Liver (tissue), 9 donors: ENCODE measurements around the gene ZNF557. TPM values are rescaled to one million over a fixed set of nuclear protein-coding genes. Genes with fewer than 3 reads are reported as not detected.

Experiments
- DNase-seq: peaks from one replicate; pipeline ENCODE4 v3.0.0-alpha.2; 2017; ENCODE audit warnings: low spot score
- H3K27ac ChIP-seq, 2 donors: one replicate each; pipeline ENCODE4 v1.7.0; 2013; ENCODE audit warnings: inconsistent platforms in 2 of 2, low read length in 2 of 2, control low read depth in 1 of 2, low read depth in 1 of 2, mild to moderate bottlenecking in 1 of 2
- H3K27me3 ChIP-seq, 4 donors: one replicate each; pipeline versions ENCODE4 v1.6.1 to v1.7.0; 2013; ENCODE audit warnings: low read length in 3 of 4, inconsistent platforms in 1 of 4, mild to moderate bottlenecking in 1 of 4, moderate library complexity in 1 of 4; ENCODE audit not compliant: control insufficient read depth in 4 of 4, insufficient read depth in 4 of 4
- H3K36me3 ChIP-seq, 4 donors: one replicate each; pipeline versions ENCODE4 v1.6.1 to v1.7.0; 2013; ENCODE audit warnings: low read length in 3 of 4, mild to moderate bottlenecking in 3 of 4, low read depth in 1 of 4, moderate library complexity in 1 of 4; ENCODE audit not compliant: control insufficient read depth in 4 of 4, insufficient read depth in 3 of 4
- H3K4me1 ChIP-seq, 4 donors: one replicate each; pipeline versions ENCODE4 v1.6.1 to v1.7.0; 2013; ENCODE audit warnings: low read length in 3 of 4, mild to moderate bottlenecking in 3 of 4, moderate library complexity in 1 of 4; ENCODE audit not compliant: control insufficient read depth in 4 of 4, insufficient read depth in 4 of 4
- H3K4me3 ChIP-seq, 3 donors: one replicate each; pipeline versions ENCODE4 v1.6.1 to v1.7.0; 2013; ENCODE audit warnings: low read length in 3 of 3, control low read depth in 1 of 3, low read depth in 1 of 3, mild to moderate bottlenecking in 1 of 3
- H3K9ac ChIP-seq, 2 donors: one replicate each; pipeline ENCODE4 v1.7.0; 2013; ENCODE audit warnings: low read length in 2 of 2, mild to moderate bottlenecking in 2 of 2, moderate library complexity in 2 of 2, control low read depth in 1 of 2, low read depth in 1 of 2
- H3K9me3 ChIP-seq, 4 donors: one replicate each; pipeline versions ENCODE4 v1.6.1 to v1.7.0; 2013; ENCODE audit warnings: low read length in 3 of 4; ENCODE audit not compliant: control insufficient read depth in 4 of 4
- EGR1 ChIP-seq, 2 donors: IDR thresholded peaks; 2 replicates each; pipeline ENCODE4 v1.6.1; 2016 to 2018; ENCODE audit warnings: antibody characterized with exemption in 2 of 2, low read depth in 2 of 2
- FOXA2 ChIP-seq: IDR thresholded peaks from 2 replicates; pipeline ENCODE4 v1.6.1; 2016; ENCODE audit warnings: antibody characterized with exemption
- GABPA ChIP-seq, 2 donors: IDR thresholded peaks in 1 of 2; conservative IDR thresholded peaks in 1 of 2; 2 replicates each; pipeline ENCODE4 v1.6.1; 2016; ENCODE audit warnings: antibody characterized with exemption in 2 of 2, mild to moderate bottlenecking in 1 of 2, moderate library complexity in 1 of 2
- JUND ChIP-seq, 2 donors: IDR thresholded peaks; 2 replicates each; pipeline ENCODE4 v1.6.1; 2016; ENCODE audit warnings: antibody characterized with exemption in 2 of 2
- MAX ChIP-seq: IDR thresholded peaks from 2 replicates; pipeline ENCODE4 v1.6.1; 2016; ENCODE audit warnings: antibody characterized with exemption
- NR2F2 ChIP-seq: IDR thresholded peaks from 2 replicates; pipeline ENCODE4 v1.6.1; 2016; ENCODE audit warnings: antibody characterized with exemption
- RAD21 ChIP-seq, 2 donors: IDR thresholded peaks; 2 replicates each; pipeline ENCODE4 v1.6.1; 2016; ENCODE audit warnings: antibody characterized with exemption in 2 of 2, mild to moderate bottlenecking in 2 of 2
- TAF1 ChIP-seq: conservative IDR thresholded peaks from 2 replicates; pipeline ENCODE4 v1.6.1; 2016; ENCODE audit warnings: antibody characterized with exemption, mild to moderate bottlenecking
- ZBTB33 ChIP-seq: IDR thresholded peaks from 2 replicates; pipeline ENCODE4 v1.6.1; 2016; ENCODE audit warnings: antibody characterized with exemption
- WGBS: extraction: QIAGEN DNeasy Blood & Tissue Kit; methylation state at CpG from one replicate; pipeline ENCODE4 v1.1.7; 2013; 5-methylcytosine and 5-hydroxymethylcytosine counted together
- polyA plus RNA-seq, 2 donors: library from polyadenylated mRNA; stranded (reverse) in 1 of 2; unstranded in 1 of 2; fragments of 200-250 nt in 1 of 2; fragments of >200 nt in 1 of 2; fragmentation: Nextera tagmentation in 1 of 2; extraction: Ambion mirVana in 1 of 2; gene quantifications; one replicate each; pipeline versions ENCODE4 v1.2.1 to v1.2.3, GENCODE V29; 2013 to 2015
- total RNA-seq, 2 donors: library from RNA; depleted of rRNA; stranded (reverse); fragments of >200 nt; gene quantifications; one replicate each; pipeline ENCODE4 v1.2.3, GENCODE V29; 2014
- TF ChIP-seq, protein P1 (sequence below): IDR thresholded peaks from 2 replicates; pipeline ENCODE4 v1.6.1; 2016; ENCODE audit warnings: antibody characterized with exemption
- TF ChIP-seq, protein P2 (sequence below): fragments of 150-350 bp; IDR thresholded peaks from 2 replicates; pipeline ENCODE4 v1.5.1; 2017; ENCODE audit warnings: improper control_type of control experiment, low read depth, low read length; ENCODE audit not compliant: missing input control
- donor health status: healthy.
- donor health status: healthy.
- donor health status: healthy.
- donor health status: healthy.
- donor health status: healthy.

Gene ZNF557
- total and polyA plus RNA-seq, 4 donors = 1.4 to 6.0 (median 3.8) TPM

DNA sequence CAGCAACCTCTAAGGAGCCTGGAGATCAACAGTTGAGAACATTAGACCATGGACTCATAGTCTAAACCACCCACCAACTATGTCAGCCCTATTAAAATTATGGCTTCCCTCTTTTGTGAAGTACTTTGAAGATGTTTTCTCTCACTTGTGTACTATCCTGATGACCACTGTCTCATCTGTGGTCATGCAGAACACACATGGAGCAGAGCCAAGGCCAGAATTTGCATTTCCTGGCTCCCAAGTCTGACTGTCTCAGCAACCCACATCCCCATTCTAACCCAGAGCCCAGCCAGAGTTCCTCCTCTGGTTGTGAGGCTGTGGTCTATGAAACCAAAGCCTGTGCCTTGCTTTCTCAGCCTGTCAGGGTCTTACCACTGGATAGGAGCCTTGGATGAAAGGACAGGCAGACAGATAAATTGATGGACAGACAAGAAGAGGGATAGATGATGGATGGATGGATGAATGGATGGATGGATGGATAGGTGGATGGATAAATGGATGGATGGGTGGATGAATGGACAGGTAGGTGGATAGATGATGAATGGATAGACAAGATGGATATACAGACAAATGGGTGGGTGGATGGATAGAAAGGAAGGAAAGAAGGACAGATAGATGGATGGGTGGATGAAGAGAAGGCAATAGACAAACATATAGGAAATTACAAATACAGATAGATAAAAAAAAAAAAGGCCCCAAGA, 35.4 kb downstream of the ZNF557 start (continued):
- TF ChIP-seq EGR1 (IDR thresholded peaks at IDR 0.05; ENCODE audit: low read depth in 2 of 2) = no peak

- Histone ChIP-seq H3K36me3 (no peaks in the 10 kb centered on the region), H3K27me3 (no peaks in the 10 kb centered on the region), H3K9ac (no peak overlapping the region), H3K4me3 (no peak overlapping the region), H3K4me1 (no peaks in the 10 kb centered on the region), H3K9me3 (no peaks in the 10 kb centered on the region), H3K27ac (no peak overlapping the region)
- TF ChIP-seq GABPA (IDR thresholded peaks at IDR 0.05 in 1 of 2, conservative IDR thresholded peaks at IDR 0.05 in 1 of 2) = no peak
- no peak for TF ChIP-seq RAD21 (IDR thresholded peaks at IDR 0.05)
- TF ChIP-seq TAF1 = no peak
- TF ChIP-seq, protein P1, sequence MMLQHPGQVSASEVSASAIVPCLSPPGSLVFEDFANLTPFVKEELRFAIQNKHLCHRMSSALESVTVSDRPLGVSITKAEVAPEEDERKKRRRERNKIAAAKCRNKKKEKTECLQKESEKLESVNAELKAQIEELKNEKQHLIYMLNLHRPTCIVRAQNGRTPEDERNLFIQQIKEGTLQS = no peak
- no peak for TF ChIP-seq EGR1 (IDR thresholded peaks at IDR 0.05; ENCODE audit: low read depth in 2 of 2)
- 92% methylated on average over 10 of the region's 10 CpGs for WGBS
- DNase-seq = no peak
Measured at GRCh38 chr19:7106711-7107657, 37.5 kb downstream of the ZNF557 start.

DNA sequence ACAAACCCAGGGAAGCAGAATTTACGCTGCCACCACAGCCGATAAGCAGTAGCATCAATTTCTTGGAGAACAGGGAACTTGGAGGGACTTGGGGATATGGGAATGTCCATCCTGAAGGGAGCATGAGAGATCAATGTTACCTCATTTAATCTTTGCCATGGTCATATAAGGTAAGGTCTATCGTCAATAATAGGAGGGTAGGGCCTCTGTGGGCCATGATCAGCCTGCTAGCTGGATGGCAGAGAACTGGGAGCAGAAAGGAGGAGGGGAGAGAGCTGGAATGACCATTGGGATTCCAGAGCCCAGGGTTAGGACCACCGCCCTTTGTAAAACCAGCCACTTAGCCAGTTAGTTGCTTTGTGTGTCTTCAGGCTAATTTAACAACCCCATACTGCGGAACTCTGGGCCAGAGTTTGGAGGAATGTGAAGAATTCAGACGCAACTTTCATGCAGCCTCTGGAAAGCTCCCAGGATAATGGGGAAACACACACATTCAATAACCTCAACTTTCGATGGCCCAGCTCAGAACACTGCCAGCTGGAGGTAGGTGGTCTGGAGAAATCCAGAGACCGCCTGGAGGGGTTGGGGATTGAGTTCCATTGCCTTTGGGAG, 40.3 kb downstream of the ZNF557 start:
- 68% methylated on average over 8 of the region's 8 CpGs for WGBS
- Histone ChIP-seq H3K27me3 (no peaks in the 10 kb centered on the region), H3K4me1 (no peaks in the 10 kb centered on the region), H3K9ac (no peak overlapping the region), H3K9me3 (no peaks in the 10 kb centered on the region), H3K36me3 (peaks cover 0 to 3% (median 0%) of the 10 kb centered on the region in 4 donors), H3K4me3 (no peak overlapping the region), H3K27ac (no peak overlapping the region)
- no peak for DNase-seq
- TF ChIP-seq, protein P2, sequence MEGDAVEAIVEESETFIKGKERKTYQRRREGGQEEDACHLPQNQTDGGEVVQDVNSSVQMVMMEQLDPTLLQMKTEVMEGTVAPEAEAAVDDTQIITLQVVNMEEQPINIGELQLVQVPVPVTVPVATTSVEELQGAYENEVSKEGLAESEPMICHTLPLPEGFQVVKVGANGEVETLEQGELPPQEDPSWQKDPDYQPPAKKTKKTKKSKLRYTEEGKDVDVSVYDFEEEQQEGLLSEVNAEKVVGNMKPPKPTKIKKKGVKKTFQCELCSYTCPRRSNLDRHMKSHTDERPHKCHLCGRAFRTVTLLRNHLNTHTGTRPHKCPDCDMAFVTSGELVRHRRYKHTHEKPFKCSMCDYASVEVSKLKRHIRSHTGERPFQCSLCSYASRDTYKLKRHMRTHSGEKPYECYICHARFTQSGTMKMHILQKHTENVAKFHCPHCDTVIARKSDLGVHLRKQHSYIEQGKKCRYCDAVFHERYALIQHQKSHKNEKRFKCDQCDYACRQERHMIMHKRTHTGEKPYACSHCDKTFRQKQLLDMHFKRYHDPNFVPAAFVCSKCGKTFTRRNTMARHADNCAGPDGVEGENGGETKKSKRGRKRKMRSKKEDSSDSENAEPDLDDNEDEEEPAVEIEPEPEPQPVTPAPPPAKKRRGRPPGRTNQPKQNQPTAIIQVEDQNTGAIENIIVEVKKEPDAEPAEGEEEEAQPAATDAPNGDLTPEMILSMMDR = no peak
- TF ChIP-seq NR2F2 = peak; percentile 12

- Histone ChIP-seq H3K4me1 (no peaks in the 10 kb centered on the region), H3K27ac (no peak overlapping the region), H3K36me3 (peaks cover 3 to 23% (median 18%) of the 10 kb centered on the region in 4 donors), H3K9me3 (no peaks in the 10 kb centered on the region), H3K4me3 (no peak overlapping the region), H3K9ac (no peak overlapping the region), H3K27me3 (no peaks in the 10 kb centered on the region)
- 89% methylated on average over 4 of the region's 4 CpGs for WGBS
- DNase-seq = no peak
- TF ChIP-seq NR2F2 (no peak), RAD21 (IDR thresholded peaks at IDR 0.05) (no peak), JUND (IDR thresholded peaks at IDR 0.05) (no peak), ZBTB33 (no peak), MAX (no peak), GABPA (IDR thresholded peaks at IDR 0.05 in 1 of 2, conservative IDR thresholded peaks at IDR 0.05 in 1 of 2) (no peak), FOXA2 (no peak)
- TF ChIP-seq, protein P1 = no peak
Measured at GRCh38 chr19:7112675-7113074, 43.2 kb downstream of the ZNF557 start.
